Hepatocyte (in vitro differentiated cells): ENCODE results near the gene AOPEP.

Experiments
- EZH2phosphoT487 ChIP-seq: fragments of 200-600 bp; sonication (generic); IDR thresholded peaks from one replicate; pipeline ENCODE4 v1.6.1; 2018; ENCODE audit warnings: antibody characterized with exemption, mild to moderate bottlenecking, low read depth, moderate library complexity; ENCODE audit not compliant: unreplicated experiment, severe bottlenecking
- TF ChIP-seq, protein P1 (sequence below): fragments of 200-600 bp; sonication (generic); IDR thresholded peaks from 2 replicates; pipeline ENCODE4 v1.5.1; 2016; ENCODE audit warnings: antibody characterized with exemption, mild to moderate bottlenecking; ENCODE audit not compliant: poor library complexity

DNA sequence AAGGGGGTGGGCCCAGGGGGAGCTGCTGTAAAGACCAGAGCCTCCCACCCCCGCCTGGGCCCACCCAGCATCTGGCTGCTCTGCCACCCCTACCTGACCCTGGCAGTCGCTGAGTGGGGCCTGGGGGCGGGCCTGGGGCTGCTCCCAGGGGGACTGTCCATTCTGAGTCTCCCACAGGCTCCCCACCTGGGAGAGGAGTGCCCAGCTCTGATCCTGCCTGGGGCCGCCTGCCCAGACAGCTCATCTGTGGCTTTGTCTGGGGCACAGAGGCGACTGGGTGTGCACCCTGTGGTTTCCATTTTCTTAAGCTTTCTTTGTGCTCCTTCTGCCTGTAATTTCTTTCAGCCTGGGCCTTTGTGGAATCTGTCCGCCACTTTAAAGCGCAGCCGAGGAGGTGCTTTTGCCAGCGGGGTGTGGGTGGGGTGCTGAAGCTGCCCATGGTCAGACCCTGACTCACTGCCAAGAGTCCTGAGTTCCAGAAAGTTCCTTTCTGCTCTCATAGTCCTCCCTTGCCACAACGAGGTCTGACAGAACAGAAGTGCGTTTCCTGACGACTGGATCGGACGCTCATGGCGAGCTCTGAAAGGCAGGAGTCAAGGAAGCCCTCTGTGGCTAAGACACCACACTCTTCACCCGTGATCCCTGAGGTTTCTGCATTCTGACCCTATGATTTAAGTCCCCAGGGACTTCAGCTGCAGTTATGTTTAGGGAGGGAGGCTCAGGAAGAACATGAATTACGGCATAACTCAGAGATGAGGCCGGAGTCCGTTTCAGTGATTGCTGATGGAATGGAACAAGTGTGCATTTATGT is 366.0 kb downstream of the AOPEP start:
- TF ChIP-seq EZH2phosphoT487: no peak
- TF ChIP-seq, protein P1, sequence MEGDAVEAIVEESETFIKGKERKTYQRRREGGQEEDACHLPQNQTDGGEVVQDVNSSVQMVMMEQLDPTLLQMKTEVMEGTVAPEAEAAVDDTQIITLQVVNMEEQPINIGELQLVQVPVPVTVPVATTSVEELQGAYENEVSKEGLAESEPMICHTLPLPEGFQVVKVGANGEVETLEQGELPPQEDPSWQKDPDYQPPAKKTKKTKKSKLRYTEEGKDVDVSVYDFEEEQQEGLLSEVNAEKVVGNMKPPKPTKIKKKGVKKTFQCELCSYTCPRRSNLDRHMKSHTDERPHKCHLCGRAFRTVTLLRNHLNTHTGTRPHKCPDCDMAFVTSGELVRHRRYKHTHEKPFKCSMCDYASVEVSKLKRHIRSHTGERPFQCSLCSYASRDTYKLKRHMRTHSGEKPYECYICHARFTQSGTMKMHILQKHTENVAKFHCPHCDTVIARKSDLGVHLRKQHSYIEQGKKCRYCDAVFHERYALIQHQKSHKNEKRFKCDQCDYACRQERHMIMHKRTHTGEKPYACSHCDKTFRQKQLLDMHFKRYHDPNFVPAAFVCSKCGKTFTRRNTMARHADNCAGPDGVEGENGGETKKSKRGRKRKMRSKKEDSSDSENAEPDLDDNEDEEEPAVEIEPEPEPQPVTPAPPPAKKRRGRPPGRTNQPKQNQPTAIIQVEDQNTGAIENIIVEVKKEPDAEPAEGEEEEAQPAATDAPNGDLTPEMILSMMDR: no peak
